22Rv1 (cell line): ENCODE data around the gene IGF2BP2.
A peak's percentile ranks its signal among the peaks of the same experiment; 100 is the strongest.

Experiments used
- H3K27ac ChIP-seq: fragments of 450-650 bp; 2 replicates; pipeline ENCODE4 v1.5.1; 2017
- CTCF ChIP-seq: fragments of 450-650 bp; IDR thresholded peaks from 2 replicates; pipeline ENCODE4 v1.5.1; 2017; ENCODE audit warnings: mild to moderate bottlenecking
- ZFX ChIP-seq: fragments of 450-650 bp; IDR thresholded peaks from 2 replicates; pipeline ENCODE4 v1.6.1; 2017; ENCODE audit warnings: antibody characterized with exemption, borderline replicate concordance

IGF2BP2 gene

GRCh38 chr3:185631508-185632206, 193.2 kb downstream of the IGF2BP2 start:
- H3K27ac ChIP-seq = no peak overlapping the region
- TF ChIP-seq ZFX = no peak
- no peak for TF ChIP-seq CTCF

GRCh38 chr3:185631108-185631507, 193.7 kb downstream of the IGF2BP2 start:
- TF ChIP-seq CTCF (no peak), ZFX (no peak)

DNA sequence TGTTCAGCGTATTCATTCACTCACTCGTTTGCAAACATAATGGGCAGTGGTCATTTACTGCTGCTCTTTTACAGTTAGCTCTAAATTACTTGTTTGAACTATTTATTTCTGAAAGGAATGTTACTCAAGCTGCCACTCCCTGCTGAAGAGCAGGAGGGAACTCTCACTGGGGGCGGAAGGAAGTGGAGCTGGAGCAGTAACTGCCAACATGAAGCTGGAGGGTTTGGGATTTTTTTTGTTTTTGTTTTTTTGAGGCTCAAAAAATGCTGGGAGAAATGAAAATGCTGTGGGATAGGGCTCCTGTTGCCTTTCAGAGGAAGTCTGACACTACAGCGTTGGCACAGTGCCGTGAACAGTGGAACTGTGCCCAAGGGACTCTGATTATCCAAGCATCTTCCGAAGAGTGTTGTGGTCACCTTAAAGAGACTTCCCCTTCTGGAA, 194.6 kb downstream of the IGF2BP2 start:
- TF ChIP-seq CTCF (no peak), ZFX (no peak)
- peak overlapping the region; percentile 2; the same call in 1 of the 2 replicates for H3K27ac ChIP-seq

More at GRCh38 chr3:185631108-185631507, 193.7 kb downstream of the IGF2BP2 start:
- H3K27ac ChIP-seq = no peak overlapping the region

- peak overlapping the region; percentile 2; the same call in 1 of the 2 replicates for H3K27ac ChIP-seq
- TF ChIP-seq CTCF = no peak
- no peak for TF ChIP-seq ZFX
Measured at GRCh38 chr3:185629554-185630181, 195.2 kb downstream of the IGF2BP2 start.

DNA sequence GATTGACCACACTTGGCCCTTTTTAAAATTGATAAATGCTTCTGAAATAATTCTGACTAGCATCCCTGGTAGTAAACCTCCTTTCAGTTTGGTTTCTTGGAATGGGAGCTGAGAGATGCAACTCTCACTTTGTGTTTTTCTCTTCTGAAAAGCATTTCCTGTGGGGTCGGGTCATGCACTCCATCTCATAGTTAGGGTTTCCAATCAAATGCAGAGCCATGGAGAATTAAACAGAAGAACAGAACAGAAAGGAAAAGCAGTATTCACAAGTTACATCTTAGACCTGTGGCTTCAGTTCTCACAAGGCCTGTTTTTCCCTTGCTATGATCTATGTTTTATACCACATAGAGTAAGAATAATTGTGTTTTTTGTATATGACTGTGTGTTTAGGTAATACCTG, 199.1 kb downstream of the IGF2BP2 start:
- no peak for TF ChIP-seq ZFX
- TF ChIP-seq CTCF = no peak
- H3K27ac ChIP-seq = no peak overlapping the region

- no peak for TF ChIP-seq CTCF
- TF ChIP-seq ZFX = no peak
Measured at GRCh38 chr3:185623939-185624665, 200.7 kb downstream of the IGF2BP2 start.

More at GRCh38 chr3:185623939-185624665, 200.7 kb downstream of the IGF2BP2 start:
- no peak overlapping the region for H3K27ac ChIP-seq
